Measurements from ENCODE around the gene SPEM3.

Gene SPEM3

DNA sequence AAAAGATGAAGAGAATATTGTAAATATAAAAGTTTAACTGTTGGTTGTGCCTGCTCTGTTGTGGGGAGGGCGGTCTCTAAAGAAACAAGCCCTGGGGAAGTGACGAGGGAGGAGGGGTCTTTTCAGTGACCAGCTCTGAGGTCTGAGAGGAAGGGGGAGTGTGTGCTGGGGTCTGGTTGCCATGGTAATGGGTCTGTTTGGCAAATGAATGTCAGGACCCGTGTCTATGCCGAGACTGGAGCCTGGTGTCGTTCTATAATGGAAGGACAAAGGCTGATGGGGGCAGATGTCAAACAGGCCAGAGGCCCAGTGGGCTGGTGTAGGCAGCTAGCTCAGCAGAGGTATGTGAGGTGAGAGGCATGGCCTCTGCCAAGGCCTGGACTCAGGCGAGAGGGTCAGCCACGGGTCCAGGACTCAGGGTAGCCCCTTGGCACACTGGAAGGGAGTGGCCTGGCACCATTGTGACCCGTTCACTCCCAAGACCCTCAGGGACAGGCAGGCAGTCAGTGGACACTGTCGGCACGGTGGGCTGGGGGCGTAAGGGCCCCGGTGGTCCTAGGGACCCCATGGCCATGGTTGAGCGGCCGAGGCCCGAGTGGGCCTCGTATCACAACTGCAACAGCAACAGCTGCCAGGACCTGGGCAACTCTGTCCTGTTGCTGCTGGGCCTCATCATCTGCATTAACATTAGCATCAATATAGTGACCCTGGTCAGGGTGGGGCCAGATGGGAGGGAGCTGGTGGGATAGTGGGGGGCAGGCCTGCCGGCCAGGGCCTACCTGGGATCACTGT lies 8.6 kb upstream of the SPEM3 start, which contains the start of gene SPEM1:
Gene SPEM1, plus strand, starts transcription at position 506 of the 792 bp plus-strand sequence. Its CDS starts 61 bp downstream, at position 567.
- H3K4me3 ChIP-seq (replicated peaks in 1 of 2; ENCODE audit: low read depth in 2 of 2, low read length in 2 of 2), result no peak within 1 kb of the TSS
- no peak for TF ChIP-seq CTCF (IDR thresholded peaks at IDR 0.05; ENCODE audit: low read depth, low read length)

DNA sequence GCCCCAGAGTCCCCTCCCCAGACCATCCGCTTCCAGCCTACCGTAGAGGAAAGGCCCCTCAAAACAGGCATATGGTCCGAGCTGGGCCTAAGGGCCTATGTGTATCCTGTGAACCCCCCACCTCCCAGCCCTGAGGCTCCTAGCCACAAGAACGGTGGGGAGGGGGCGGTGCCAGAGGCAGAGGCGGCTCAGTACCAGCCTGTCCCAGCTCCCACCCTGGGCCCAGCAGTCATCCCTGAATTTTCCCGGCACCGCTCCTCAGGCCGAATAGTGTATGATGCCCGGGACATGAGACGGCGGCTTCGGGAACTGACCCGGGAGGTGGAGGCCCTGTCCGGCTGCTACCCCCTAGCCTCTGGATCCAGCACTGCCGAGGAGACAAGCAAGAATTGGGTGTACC lies 7.5 kb upstream of the SPEM3 start:
- H3K4me3 ChIP-seq (replicated peaks in 1 of 2; ENCODE audit: low read depth in 2 of 2, low read length in 2 of 2), result no peak overlapping the region
- TF ChIP-seq CTCF (IDR thresholded peaks at IDR 0.05; ENCODE audit: low read depth, low read length), result no peak
- no peak for DNase-seq (ENCODE audit: low read depth in 2 of 2)

More for the DNA sequence above, 8.6 kb upstream of the SPEM3 start, which contains the start of gene SPEM1:
- no peak for DNase-seq (ENCODE audit: low read depth in 2 of 2)

DNA sequence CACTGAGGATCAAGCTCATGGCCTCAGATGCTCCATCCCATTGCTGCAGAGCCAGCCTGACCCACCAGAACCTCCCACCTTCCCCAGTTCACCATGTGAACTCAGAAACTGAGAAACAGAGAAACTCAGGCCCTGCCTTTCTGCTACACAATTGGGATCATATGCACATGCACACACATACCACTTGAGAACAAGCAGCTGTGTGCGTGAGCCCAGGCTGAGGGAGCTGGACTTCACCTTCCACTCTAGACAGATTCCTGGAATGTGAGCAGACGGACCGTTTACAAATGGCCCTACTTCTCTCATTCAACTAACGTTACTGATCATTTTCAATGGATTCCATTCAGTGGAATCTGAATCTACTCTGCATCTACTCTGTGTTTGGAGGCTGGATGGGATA lies 5.0 kb upstream of the SPEM3 start:
- no peak for DNase-seq (ENCODE audit: low read depth in 2 of 2)
- TF ChIP-seq CTCF (IDR thresholded peaks at IDR 0.05; ENCODE audit: low read depth, low read length), result no peak
- no peak overlapping the region for H3K4me3 ChIP-seq (replicated peaks in 1 of 2; ENCODE audit: low read depth in 2 of 2, low read length in 2 of 2)

- H3K4me3 ChIP-seq (replicated peaks in 1 of 2; ENCODE audit: low read depth in 2 of 2, low read length in 2 of 2), result no peak within 1 kb of the TSS
- no peak for DNase-seq (ENCODE audit: low read depth in 2 of 2)
- TF ChIP-seq CTCF (IDR thresholded peaks at IDR 0.05; ENCODE audit: low read depth, low read length), result no peak
Observed at GRCh38 chr17:7425316-7425715, 3.3 kb upstream of the SPEM3 start, which contains the start of gene SPEM2. SPEM2 (plus strand) TSS chr17:7425616; CDS start chr17:7425689, 73 bp downstream.

DNA sequence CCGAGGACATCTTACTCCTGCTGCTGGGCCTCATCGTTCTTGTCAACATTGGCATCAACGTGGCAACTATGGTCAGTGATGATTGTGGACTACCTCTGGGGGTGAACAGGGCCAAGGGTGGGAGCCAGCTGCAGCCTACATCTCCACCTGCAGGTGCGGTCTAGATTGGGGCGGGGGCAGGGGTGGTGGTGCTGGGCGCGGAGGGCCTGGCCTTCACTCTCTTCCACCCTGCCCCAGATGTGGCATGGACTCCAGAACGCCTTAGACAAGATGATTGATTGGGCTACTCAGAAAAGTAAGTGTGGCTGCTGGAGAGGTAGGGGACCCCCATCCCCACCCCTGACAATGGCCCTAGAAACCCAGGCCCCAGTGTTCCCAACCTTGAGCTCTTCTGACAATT lies 2.9 kb upstream of the SPEM3 start:
- no peak for TF ChIP-seq CTCF (IDR thresholded peaks at IDR 0.05; ENCODE audit: low read depth, low read length)
- no peak overlapping the region for H3K4me3 ChIP-seq (replicated peaks in 1 of 2; ENCODE audit: low read depth in 2 of 2, low read length in 2 of 2)
- no peak for DNase-seq (ENCODE audit: low read depth in 2 of 2)

- TF ChIP-seq CTCF (IDR thresholded peaks at IDR 0.05; ENCODE audit: low read depth, low read length), result no peak
- H3K4me3 ChIP-seq (replicated peaks in 1 of 2; ENCODE audit: low read depth in 2 of 2, low read length in 2 of 2), result no peak overlapping the region
Observed at GRCh38 chr17:7426203-7426863, 2.3 kb upstream of the SPEM3 start.

More at GRCh38 chr17:7426203-7426863, 2.3 kb upstream of the SPEM3 start:
- DNase-seq (ENCODE audit: low read depth in 2 of 2), result no peak
